ENCODE measurements around the gene C16orf78. TPM values are rescaled to one million over a fixed set of nuclear protein-coding genes. Genes with fewer than 3 reads are reported as not detected.

Gene C16orf78
- total and polyA plus RNA-seq, 2 of the 4 experiments (the other 2 are of a cell fraction) = not detected

DNA sequence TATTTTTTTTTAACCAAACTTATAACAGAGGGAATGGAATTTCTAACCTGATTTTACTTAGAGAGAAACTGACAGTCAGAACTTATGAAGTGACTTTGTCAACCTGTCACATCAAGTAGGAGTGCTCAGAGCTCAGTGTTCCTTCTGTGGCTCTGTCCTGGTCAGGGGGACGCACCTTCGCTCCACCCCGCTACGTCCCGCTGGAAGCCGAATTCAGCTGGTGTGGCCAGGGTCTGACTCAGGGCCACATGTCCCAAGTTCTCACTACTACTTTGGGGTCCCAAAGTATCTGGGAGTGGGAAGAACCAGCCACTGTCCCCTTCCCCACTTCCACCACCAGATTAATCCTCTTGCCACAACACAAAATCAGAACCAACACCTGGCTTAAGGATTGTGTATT, 51.4 kb downstream of the C16orf78 start:
- dilution Hi-C loops (cut with HindIII; ENCODE audit: low sequenced_read_pairs, unreplicated experiment) = no loop called here
- TF ChIP-seq CHD1 (IDR thresholded peaks at IDR 0.05; ENCODE audit: low read depth, low read length) (no peak), MXI1 (IDR thresholded peaks at IDR 0.05; ENCODE audit: borderline replicate concordance, low read depth, low read length) (no peak), CEBPB (IDR thresholded peaks at IDR 0.05; ENCODE audit: low read depth, low read length) (no peak), FOS (IDR thresholded peaks at IDR 0.05; ENCODE audit: low read depth, low read length) (no peak), NFE2L2 (IDR thresholded peaks at IDR 0.05; ENCODE audit: low read depth, low read length) (no peak)

More for the DNA sequence above, 51.4 kb downstream of the C16orf78 start:
- Histone ChIP-seq H4K20me1 (ENCODE audit: insufficient read depth, low read length) (no peaks in the 10 kb centered on the region), H3K79me1 (ENCODE audit: low read depth in 1 of 2, low read length in 2 of 2) (no peaks in the 10 kb centered on the region), H3K27me3 (ENCODE audit: control insufficient read depth, insufficient read depth, low read length) (no peaks in the 10 kb centered on the region), H3K9me1 (ENCODE audit: insufficient read depth, low read length) (no peaks in the 10 kb centered on the region), H4K5ac (ENCODE audit: low read depth, low read length) (no peak overlapping the region), H3K4me3 (ENCODE audit: insufficient read depth, low read depth, low read length) (no peak overlapping the region), H3K23ac (ENCODE audit: low read depth, low read length) (no peak overlapping the region), H2BK15ac (ENCODE audit: low read depth, low read length) (no peak overlapping the region), H2AFZ (replicated peaks; ENCODE audit: low read length, poor library complexity) (no peak overlapping the region), H3K4me2 (ENCODE audit: low read depth, low read length) (no peak overlapping the region), H4K91ac (ENCODE audit: insufficient read depth, low read depth, low read length) (no peak overlapping the region), H2AK5ac (ENCODE audit: low read depth, low read length) (no peak overlapping the region), H3K9me3 (ENCODE audit: control insufficient read depth, insufficient read depth, low read length) (no peaks in the 10 kb centered on the region), H3K14ac (replicated peaks; ENCODE audit: low read depth, low read length) (no peak overlapping the region), H2BK120ac (ENCODE audit: low read depth, low read length) (no peak overlapping the region), H3K56ac (ENCODE audit: extremely low read depth, insufficient read depth, low read length) (no peak overlapping the region), H3K4me1 (ENCODE audit: control insufficient read depth, insufficient read depth, low read length) (no peaks in the 10 kb centered on the region), H3K9ac (ENCODE audit: low read depth, low read length) (no peak overlapping the region), H2BK20ac (ENCODE audit: low read depth, low read length) (no peak overlapping the region), H2AK9ac (replicated peaks; ENCODE audit: low read depth, low read length, poor library complexity) (no peak overlapping the region), H3K27ac (ENCODE audit: insufficient read depth, low read length) (no peak overlapping the region), H3K36me3 (ENCODE audit: control insufficient read depth, insufficient read depth, low read length) (no peaks in the 10 kb centered on the region), H2BK5ac (ENCODE audit: low read depth, low read length, poor library complexity, severe bottlenecking) (no peak overlapping the region), H4K8ac (ENCODE audit: low read depth in 2 of 2, low read length in 2 of 2) (no peak overlapping the region), H3K18ac (ENCODE audit: low read depth, low read length) (no peak overlapping the region), H3K4ac (ENCODE audit: low read depth, low read length) (no peak overlapping the region)
- POLR2A ChIA-PET (ENCODE audit: unreplicated experiment) = no interaction called here
- CTCF ChIA-PET = no interaction called here
- BruUV-seq (replicated peaks) = no TSS peak
- intact Hi-C loops (cut with micrococcal nuclease) (no loop called here), in situ Hi-C loops (cut with MboI; ENCODE audit: low sequenced_read_pairs) (no loop called here)
- no CpG with 5 or more reads among the region's 6 CpGs for WGBS, 2 experiments (ENCODE audit: extremely low coverage in 2 of 2, insufficient read length in 1 of 2)
- no peak for ATAC-seq (ENCODE audit: low read depth)
- no peak for DNase-seq
